Colonic mucosa (tissue), 4 donors: Measurements from ENCODE around the gene PGM3. TPM values are rescaled to one million over a fixed set of nuclear protein-coding genes. Genes with fewer than 3 reads are reported as not detected.

Experiments
- DNase-seq: peaks from one replicate; pipeline ENCODE4 v3.0.0-alpha.2; 2020
- H3K27ac ChIP-seq: fragments of 200-600 bp; one replicate; pipeline ENCODE4 v1.8.0; 2021
- H3K27me3 ChIP-seq: fragments of 200-600 bp; one replicate; pipeline ENCODE4 v1.8.0; 2021
- H3K36me3 ChIP-seq: fragments of 200-600 bp; one replicate; pipeline ENCODE4 v1.8.0; 2021
- H3K4me1 ChIP-seq: fragments of 200-600 bp; one replicate; pipeline ENCODE4 v1.8.0; 2021; ENCODE audit warnings: mild to moderate bottlenecking
- H3K4me3 ChIP-seq: fragments of 200-600 bp; one replicate; pipeline ENCODE4 v1.8.0; 2021
- H3K9ac ChIP-seq, 2 donors: one replicate each; pipeline ENCODE4 v1.7.0; 2013; ENCODE audit warnings: control low read depth in 2 of 2, low read depth in 2 of 2, low read length in 2 of 2
- H3K9me3 ChIP-seq: fragments of 200-600 bp; one replicate; pipeline ENCODE4 v1.8.0; 2021
- intact Hi-C: fragments of 100-400 bp; cut with DNase I; formaldehyde crosslinking; loops from one replicate; pipeline ENCODE4 v1.14.1; 2022
- total RNA-seq, 2 donors: library from RNA; stranded (reverse); fragmentation: NEBNext Ultra II Directional in 1 of 2; extraction: Animal tissue kit (Norgen Biotek cat#: 25700) in 1 of 2; gene quantifications; one replicate each; pipeline ENCODE4 v1.2.1, GENCODE V29; 2021
- TF ChIP-seq, protein P1 (sequence below): fragments of 200-600 bp; IDR thresholded peaks from one replicate; pipeline ENCODE4 v1.8.0; 2022; ENCODE audit warnings: antibody characterized with exemption, mild to moderate bottlenecking
- donor health status: healthy.
- donor health status: DM: no; HTN: no; CAD: no.
- donor health status: DM: no; HTN: no; CAD: no.

PGM3 gene
- total RNA-seq, 2 donors from 2014 or later: 52.8 to 57.0 TPM

DNA sequence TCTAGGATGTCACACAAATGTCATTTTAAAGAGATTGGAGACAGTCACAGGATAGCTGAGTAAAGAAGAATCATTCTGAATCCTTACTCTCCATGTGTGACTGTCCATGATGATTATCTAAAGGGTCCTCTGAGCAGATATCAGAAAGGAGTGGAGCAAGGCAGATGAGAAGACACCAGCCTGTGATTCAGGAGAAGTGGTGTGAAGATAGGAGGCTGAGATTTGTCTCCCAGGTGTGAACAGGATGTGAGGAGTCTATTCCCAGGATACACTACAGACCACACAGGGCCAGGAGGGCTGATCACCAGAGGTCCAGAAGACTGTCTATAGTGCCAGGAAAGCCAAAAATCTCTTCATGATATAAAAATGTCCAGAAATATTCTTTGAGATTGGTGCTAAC, 27.1 kb upstream of the PGM3 start:
- DNase-seq: no peak
- H3K36me3 ChIP-seq: no peaks in the 10 kb centered on the region
- TF ChIP-seq, protein P1, sequence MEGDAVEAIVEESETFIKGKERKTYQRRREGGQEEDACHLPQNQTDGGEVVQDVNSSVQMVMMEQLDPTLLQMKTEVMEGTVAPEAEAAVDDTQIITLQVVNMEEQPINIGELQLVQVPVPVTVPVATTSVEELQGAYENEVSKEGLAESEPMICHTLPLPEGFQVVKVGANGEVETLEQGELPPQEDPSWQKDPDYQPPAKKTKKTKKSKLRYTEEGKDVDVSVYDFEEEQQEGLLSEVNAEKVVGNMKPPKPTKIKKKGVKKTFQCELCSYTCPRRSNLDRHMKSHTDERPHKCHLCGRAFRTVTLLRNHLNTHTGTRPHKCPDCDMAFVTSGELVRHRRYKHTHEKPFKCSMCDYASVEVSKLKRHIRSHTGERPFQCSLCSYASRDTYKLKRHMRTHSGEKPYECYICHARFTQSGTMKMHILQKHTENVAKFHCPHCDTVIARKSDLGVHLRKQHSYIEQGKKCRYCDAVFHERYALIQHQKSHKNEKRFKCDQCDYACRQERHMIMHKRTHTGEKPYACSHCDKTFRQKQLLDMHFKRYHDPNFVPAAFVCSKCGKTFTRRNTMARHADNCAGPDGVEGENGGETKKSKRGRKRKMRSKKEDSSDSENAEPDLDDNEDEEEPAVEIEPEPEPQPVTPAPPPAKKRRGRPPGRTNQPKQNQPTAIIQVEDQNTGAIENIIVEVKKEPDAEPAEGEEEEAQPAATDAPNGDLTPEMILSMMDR: no peak
- no peaks in the 10 kb centered on the region for H3K27me3 ChIP-seq
- H3K4me3 ChIP-seq: no peak overlapping the region
- intact Hi-C loops: loop anchor here (2.0 to 5.0 kb wide), 2 partner anchors 197 to 295 kb away; no protein-coding TSS in a partner anchor
- no peaks in the 10 kb centered on the region for H3K4me1 ChIP-seq
- H3K9ac ChIP-seq: no peak overlapping the region
- H3K27ac ChIP-seq: no peak overlapping the region
- no peaks in the 10 kb centered on the region for H3K9me3 ChIP-seq

DNA sequence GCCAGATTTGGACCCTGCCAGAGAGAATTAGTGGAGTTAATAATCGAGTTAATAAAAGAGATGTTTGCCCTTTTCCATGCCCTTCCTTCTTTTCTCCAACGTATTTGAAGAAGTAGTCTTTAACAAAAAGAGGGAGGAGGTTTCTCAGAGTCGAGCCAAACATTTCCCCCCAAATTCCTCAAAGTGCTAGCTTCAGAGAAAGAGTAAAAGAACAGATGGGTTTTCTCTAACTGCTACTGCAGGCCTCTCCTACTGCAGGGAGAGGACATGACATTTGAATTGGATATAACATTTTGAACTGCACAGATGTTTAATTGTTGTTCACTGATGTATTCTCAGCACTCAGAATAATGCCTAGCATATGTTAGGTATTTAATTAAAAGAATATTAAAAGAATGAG, 25.6 kb upstream of the PGM3 start:
- intact Hi-C loops: loop anchor here (5.0 to 10.0 kb wide), 2 partner anchors 151 to 964 kb away; partner anchors contain the start of genes DOP1A and UBE3D
- no peak for DNase-seq
- H3K27me3 ChIP-seq: no peaks in the 10 kb centered on the region

DNA sequence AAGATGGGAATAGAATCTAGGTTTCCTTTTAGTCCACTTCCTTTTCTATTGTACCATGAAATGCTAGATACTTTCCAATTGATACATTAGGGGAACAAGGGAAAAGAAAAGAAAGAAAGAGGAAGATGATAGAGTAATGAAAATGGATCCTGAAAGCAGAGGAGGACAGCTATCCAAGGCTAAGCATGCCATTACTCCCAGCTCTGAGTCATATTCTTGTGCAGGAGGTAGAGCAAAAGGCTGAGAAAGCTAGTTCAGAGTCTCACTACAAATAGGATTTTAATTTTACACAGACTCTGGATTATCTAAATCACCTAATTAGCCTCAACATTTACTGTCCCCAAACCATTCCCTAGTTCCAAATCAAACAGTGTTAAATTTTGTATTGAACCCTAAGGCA, 23.7 kb upstream of the PGM3 start:
- no peak for DNase-seq
- Histone ChIP-seq H3K27me3 (no peaks in the 10 kb centered on the region), H3K4me3 (no peak overlapping the region), H3K9ac (no peak overlapping the region), H3K27ac (no peak overlapping the region), H3K36me3 (no peaks in the 10 kb centered on the region), H3K9me3 (no peaks in the 10 kb centered on the region), H3K4me1 (no peaks in the 10 kb centered on the region)
- TF ChIP-seq, protein P1: no peak
- intact Hi-C loops: loop anchor here (5.0 to 10.0 kb wide), 2 partner anchors 150 to 962 kb away; partner anchors contain the start of genes DOP1A and UBE3D

More for the DNA sequence above, 25.6 kb upstream of the PGM3 start:
- Histone ChIP-seq H3K9ac (no peak overlapping the region), H3K4me3 (no peak overlapping the region), H3K27ac (no peak overlapping the region), H3K36me3 (no peaks in the 10 kb centered on the region), H3K4me1 (no peaks in the 10 kb centered on the region), H3K9me3 (no peaks in the 10 kb centered on the region)
- TF ChIP-seq, protein P1: no peak

DNA sequence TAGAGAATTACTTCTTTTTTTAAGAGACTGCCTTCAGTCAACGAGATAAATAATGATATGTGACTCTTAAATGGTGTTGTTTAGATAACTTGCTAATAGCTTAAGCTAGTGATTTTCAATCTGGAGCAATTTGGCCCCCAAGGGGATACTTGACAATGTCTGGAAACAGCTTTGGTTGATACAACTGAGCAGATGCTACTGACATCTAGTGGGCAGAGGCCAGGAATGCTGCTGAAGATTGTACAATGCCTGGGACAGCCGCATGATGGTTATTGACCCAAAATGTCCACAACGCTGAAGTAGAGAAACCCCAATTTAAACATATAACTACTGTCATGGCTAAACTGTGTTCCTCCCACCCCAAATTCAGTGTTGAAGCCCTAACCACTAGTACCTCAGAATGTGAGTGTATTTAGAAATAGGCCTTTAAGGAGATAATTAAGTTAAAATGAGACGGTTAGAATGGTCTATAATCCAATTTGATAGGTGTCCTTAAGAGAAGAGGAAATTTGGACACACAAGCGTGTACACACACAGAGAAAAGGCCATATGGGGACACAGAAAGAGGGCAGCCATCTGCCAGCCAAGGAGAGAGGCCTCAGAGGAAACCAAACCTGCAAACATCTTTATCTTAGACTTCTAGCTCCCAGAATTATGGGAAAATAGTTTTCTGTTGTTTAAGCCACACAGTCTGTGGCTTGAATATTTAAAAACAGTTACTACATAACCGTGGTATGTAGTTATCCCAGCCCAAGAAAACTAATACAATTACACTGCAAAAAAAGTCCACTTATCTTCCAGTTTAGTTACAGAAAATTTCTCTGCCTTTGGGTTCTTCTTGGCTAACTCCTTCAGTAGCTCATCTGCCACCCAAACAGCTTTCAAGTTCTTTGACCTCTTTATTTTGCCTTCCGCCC, 22.3 kb upstream of the PGM3 start:
- TF ChIP-seq, protein P1: peak; percentile 70
- DNase-seq: peak; percentile 61
- Histone ChIP-seq H3K4me3 (no peak overlapping the region), H3K9me3 (no peaks in the 10 kb centered on the region), H3K36me3 (no peaks in the 10 kb centered on the region), H3K4me1 (no peaks in the 10 kb centered on the region), H3K27me3 (no peaks in the 10 kb centered on the region), H3K9ac (no peak overlapping the region), H3K27ac (no peak overlapping the region)
- intact Hi-C loops: loop anchor here (5.0 to 10.0 kb wide), 2 partner anchors 148 to 961 kb away; partner anchors contain the start of genes DOP1A and UBE3D

DNA sequence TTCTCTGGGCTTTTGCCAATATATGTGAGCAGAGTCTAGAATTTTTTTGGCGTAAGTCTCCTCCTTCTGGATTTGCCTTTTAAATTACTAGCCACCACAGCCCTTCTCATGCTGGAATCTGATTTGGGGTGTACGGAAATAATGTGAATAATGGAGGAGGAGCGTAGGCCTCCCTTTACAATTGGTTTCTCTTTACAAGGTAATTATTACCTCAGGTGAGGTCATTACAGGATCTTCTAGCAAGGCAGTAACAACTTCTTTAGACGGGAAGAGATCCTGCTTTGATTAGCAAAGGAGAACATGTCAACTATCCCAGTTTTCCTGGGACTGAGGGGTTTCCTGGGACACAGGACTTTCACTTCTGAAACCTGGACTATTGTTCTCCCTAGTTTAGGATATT, 9.0 kb upstream of the PGM3 start:
- intact Hi-C loops: no loop called here
- H3K4me1 ChIP-seq: no peaks in the 10 kb centered on the region
- H3K9me3 ChIP-seq: no peaks in the 10 kb centered on the region
- DNase-seq: no peak
- no peaks in the 10 kb centered on the region for H3K27me3 ChIP-seq
- H3K27ac ChIP-seq: no peak overlapping the region
- H3K36me3 ChIP-seq: no peaks in the 10 kb centered on the region
- TF ChIP-seq, protein P1: no peak
- no peak overlapping the region for H3K4me3 ChIP-seq
- no peak overlapping the region for H3K9ac ChIP-seq
